ENCODE measurements around the gene HM13.
"Not testable (repeated sequence)": the region's sequence is repeated elsewhere in the genome, so short reads cannot be mapped to it uniquely, and the experiment has no call there.

Gene HM13

GRCh38 chr20:31593221-31594001 is 79.2 kb downstream of the HM13 start:
- peak; percentile 61 for DNase-seq (ENCODE audit: low spot score)

GRCh38 chr20:31594002-31594557 is 79.8 kb downstream of the HM13 start:
- DNase-seq (ENCODE audit: low spot score) = no peak

GRCh38 chr20:31594558-31595379 is 80.5 kb downstream of the HM13 start:
- DNase-seq (ENCODE audit: low spot score) = no peak

- no peak for DNase-seq (ENCODE audit: low spot score)
Measured at GRCh38 chr20:31595380-31595653, 81.1 kb downstream of the HM13 start.

- peak; percentile 71 for DNase-seq (ENCODE audit: low spot score)
Measured at GRCh38 chr20:31595654-31596411, 81.6 kb downstream of the HM13 start.

- DNase-seq (ENCODE audit: low spot score) = not testable (repeated sequence)
Measured at GRCh38 chr20:31596412-31596715, 82.1 kb downstream of the HM13 start.

- DNase-seq (ENCODE audit: low spot score) = no peak
Measured at GRCh38 chr20:31596831-31597480, 82.7 kb downstream of the HM13 start.

- DNase-seq (ENCODE audit: low spot score) = no peak
Measured at GRCh38 chr20:31597481-31597855, 83.2 kb downstream of the HM13 start.

GRCh38 chr20:31602431-31602778 is 88.2 kb downstream of the HM13 start:
- no peak for DNase-seq (ENCODE audit: low spot score)

- peak; percentile 70 for DNase-seq (ENCODE audit: low spot score)
Measured at GRCh38 chr20:31602779-31603441, 88.7 kb downstream of the HM13 start.

GRCh38 chr20:31603822-31604566 is 89.8 kb downstream of the HM13 start:
- peak; percentile 92 for DNase-seq (ENCODE audit: low spot score)

GRCh38 chr20:31604567-31605030 is 90.4 kb downstream of the HM13 start:
- no peak for DNase-seq (ENCODE audit: low spot score)

GRCh38 chr20:31605031-31605901 is 91.0 kb downstream of the HM13 start, which contains the start of gene ID1:
Gene ID1 (plus strand): TSS chr20:31605289. CDS start chr20:31605388, 99 bp downstream.
- peak; percentile 97 for DNase-seq (ENCODE audit: low spot score)

GRCh38 chr20:31605902-31606803 is 91.9 kb downstream of the HM13 start:
- DNase-seq (ENCODE audit: low spot score) = no peak

GRCh38 chr20:31606804-31607639 is 92.8 kb downstream of the HM13 start:
- DNase-seq (ENCODE audit: low spot score) = peak; percentile 75

- DNase-seq (ENCODE audit: low spot score) = no peak
Measured at GRCh38 chr20:31607640-31608250, 93.5 kb downstream of the HM13 start.

GRCh38 chr20:31608251-31608945 is 94.2 kb downstream of the HM13 start:
- peak; percentile 67 for DNase-seq (ENCODE audit: low spot score)

All from hepatic stellate cell (primary cell).